ENCODE results near the gene PCMT1. TPM values are rescaled to one million over a fixed set of nuclear protein-coding genes. Genes with fewer than 3 reads are reported as not detected.
"Not testable (repeated sequence)": the region's sequence is repeated elsewhere in the genome, so short reads cannot be mapped to it uniquely, and the experiment has no call there.

Gene PCMT1
- total RNA-seq, 1 experiment from 2014 or later, result 118 TPM

DNA sequence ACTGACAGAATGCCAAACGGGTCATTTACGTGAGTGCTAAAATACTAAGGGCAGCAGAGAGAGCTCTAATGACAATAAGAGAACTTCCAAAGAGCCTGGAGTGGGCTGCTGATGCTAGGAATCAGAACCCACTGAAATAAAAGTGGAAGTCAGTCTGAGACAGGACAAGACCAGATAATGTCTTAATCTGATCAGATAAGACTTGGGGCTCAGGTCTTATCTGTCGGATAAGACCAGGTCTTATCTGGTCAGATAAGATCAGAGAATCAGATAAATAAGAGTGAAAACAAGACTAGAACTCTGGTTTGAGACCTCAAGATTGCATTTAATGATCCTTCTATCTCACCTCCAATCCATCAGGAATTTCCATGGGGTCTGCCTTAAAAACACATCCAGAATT is 96.0 kb downstream of the PCMT1 start:
- Mint-ChIP-seq H3K36me3 (ENCODE audit: insufficient read depth, unreplicated experiment) (peaks cover 14% of the 10 kb centered on the region), H3K9me3 (ENCODE audit: unreplicated experiment) (no peaks in the 10 kb centered on the region), H3K27me3 (ENCODE audit: insufficient read depth, unreplicated experiment) (no peaks in the 10 kb centered on the region), H3K27ac (ENCODE audit: unreplicated experiment) (no peak overlapping the region), H3K4me3 (ENCODE audit: unreplicated experiment) (no peak overlapping the region), H3K4me1 (ENCODE audit: low read depth, unreplicated experiment) (peaks cover 29% of the 10 kb centered on the region)
- TF ChIP-seq, protein P1, sequence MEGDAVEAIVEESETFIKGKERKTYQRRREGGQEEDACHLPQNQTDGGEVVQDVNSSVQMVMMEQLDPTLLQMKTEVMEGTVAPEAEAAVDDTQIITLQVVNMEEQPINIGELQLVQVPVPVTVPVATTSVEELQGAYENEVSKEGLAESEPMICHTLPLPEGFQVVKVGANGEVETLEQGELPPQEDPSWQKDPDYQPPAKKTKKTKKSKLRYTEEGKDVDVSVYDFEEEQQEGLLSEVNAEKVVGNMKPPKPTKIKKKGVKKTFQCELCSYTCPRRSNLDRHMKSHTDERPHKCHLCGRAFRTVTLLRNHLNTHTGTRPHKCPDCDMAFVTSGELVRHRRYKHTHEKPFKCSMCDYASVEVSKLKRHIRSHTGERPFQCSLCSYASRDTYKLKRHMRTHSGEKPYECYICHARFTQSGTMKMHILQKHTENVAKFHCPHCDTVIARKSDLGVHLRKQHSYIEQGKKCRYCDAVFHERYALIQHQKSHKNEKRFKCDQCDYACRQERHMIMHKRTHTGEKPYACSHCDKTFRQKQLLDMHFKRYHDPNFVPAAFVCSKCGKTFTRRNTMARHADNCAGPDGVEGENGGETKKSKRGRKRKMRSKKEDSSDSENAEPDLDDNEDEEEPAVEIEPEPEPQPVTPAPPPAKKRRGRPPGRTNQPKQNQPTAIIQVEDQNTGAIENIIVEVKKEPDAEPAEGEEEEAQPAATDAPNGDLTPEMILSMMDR (IDR thresholded peaks at IDR 0.05; ENCODE audit: insufficient read depth in 1 of 2, low read depth in 1 of 2, low read length in 1 of 2, severe bottlenecking in 1 of 2, unreplicated experiment in 1 of 2), result no peak
- no peaks in the 10 kb centered on the region for H3K9me3 ChIP-seq
- no peak for DNase-seq
- intact Hi-C loops (cut with micrococcal nuclease; ENCODE audit: unreplicated experiment), result loop anchor here (1.0 kb wide), 1 partner anchor 10 kb away; no protein-coding TSS in a partner anchor
- no peak overlapping the region for H3K4me3 ChIP-seq (ENCODE audit: low read depth, low read length)
- ChIA-PET POLR2A (no interaction called here), CTCF (no interaction called here)
- BruUV-seq (replicated peaks), result no TSS peak
- peaks cover 30% of the 10 kb centered on the region for H3K4me1 ChIP-seq
- no peaks in the 10 kb centered on the region for H3K36me3 ChIP-seq (ENCODE audit: control insufficient read depth, insufficient read depth, low read length)
- no peaks in the 10 kb centered on the region for H3K27me3 ChIP-seq (replicated peaks; ENCODE audit: control insufficient read depth, insufficient read depth, low read length)

DNA sequence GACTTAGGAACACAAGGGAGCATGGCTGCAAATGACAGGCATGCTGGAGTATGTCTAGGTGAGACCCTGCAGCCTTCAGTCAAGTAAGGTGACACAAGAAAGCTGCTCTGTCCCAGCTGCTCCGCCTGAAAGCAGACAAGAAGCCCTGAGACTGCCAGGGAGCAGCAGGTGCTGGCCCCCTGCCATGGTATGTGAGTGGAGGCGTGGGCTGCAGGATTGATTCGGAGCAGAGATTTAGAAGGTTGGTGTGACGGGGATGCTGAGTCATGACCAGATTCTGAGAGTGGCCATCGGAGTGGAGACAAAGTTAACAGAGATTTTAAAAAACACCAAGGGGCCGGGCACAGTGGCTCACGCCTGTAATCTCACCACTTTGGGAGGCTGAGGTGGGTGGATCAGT is 96.8 kb downstream of the PCMT1 start:
- no peaks in the 10 kb centered on the region for H3K9me3 ChIP-seq
- intact Hi-C loops (cut with micrococcal nuclease; ENCODE audit: unreplicated experiment), result no loop called here
- no peak overlapping the region for H3K4me3 ChIP-seq (ENCODE audit: low read depth, low read length)
- H3K36me3 Mint-ChIP-seq (ENCODE audit: insufficient read depth, unreplicated experiment), result peaks cover 14% of the 10 kb centered on the region
- peaks cover 30% of the 10 kb centered on the region for H3K4me1 ChIP-seq
- ChIA-PET CTCF (no interaction called here), POLR2A (no interaction called here)
- TF ChIP-seq, protein P1 (IDR thresholded peaks at IDR 0.05; ENCODE audit: insufficient read depth in 1 of 2, low read depth in 1 of 2, low read length in 1 of 2, severe bottlenecking in 1 of 2, unreplicated experiment in 1 of 2), result no peak
- H3K36me3 ChIP-seq (ENCODE audit: control insufficient read depth, insufficient read depth, low read length), result no peaks in the 10 kb centered on the region
- no peaks in the 10 kb centered on the region for H3K9me3 Mint-ChIP-seq (ENCODE audit: unreplicated experiment)
- DNase-seq, result no peak
- H3K4me1 Mint-ChIP-seq (ENCODE audit: low read depth, unreplicated experiment), result peaks cover 29% of the 10 kb centered on the region
- H3K4me3 Mint-ChIP-seq (ENCODE audit: unreplicated experiment), result no peak overlapping the region
- no peak overlapping the region for H3K27ac Mint-ChIP-seq (ENCODE audit: unreplicated experiment)
- BruUV-seq (replicated peaks), result no TSS peak
- H3K27me3 Mint-ChIP-seq (ENCODE audit: insufficient read depth, unreplicated experiment), result no peaks in the 10 kb centered on the region
- H3K27me3 ChIP-seq (replicated peaks; ENCODE audit: control insufficient read depth, insufficient read depth, low read length), result no peaks in the 10 kb centered on the region

DNA sequence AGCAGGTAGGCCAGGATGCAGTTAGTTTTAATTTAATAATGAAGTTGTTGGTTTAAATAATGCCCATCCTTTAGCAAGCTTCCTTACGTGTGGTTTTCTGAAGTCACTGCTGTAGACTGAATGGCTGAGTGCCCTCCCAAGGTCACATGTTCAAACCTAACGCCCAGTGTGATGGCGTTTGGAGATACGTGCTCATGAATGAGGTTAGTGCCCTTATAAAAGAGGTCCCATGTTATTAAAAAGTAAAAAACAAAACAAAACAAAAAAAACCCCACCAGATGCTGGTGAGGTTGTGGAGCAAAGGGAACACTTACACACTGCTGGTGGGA is 98.4 kb downstream of the PCMT1 start:
- TF ChIP-seq, protein P1 (IDR thresholded peaks at IDR 0.05; ENCODE audit: insufficient read depth in 1 of 2, low read depth in 1 of 2, low read length in 1 of 2, severe bottlenecking in 1 of 2, unreplicated experiment in 1 of 2), result no peak
- H3K4me3 ChIP-seq (ENCODE audit: low read depth, low read length), result no peak overlapping the region
- H3K36me3 ChIP-seq (ENCODE audit: control insufficient read depth, insufficient read depth, low read length), result no peaks in the 10 kb centered on the region
- ChIA-PET POLR2A (no interaction called here), CTCF (no interaction called here)
- intact Hi-C loops (cut with micrococcal nuclease; ENCODE audit: unreplicated experiment), result no loop called here
- Mint-ChIP-seq H3K4me1 (ENCODE audit: low read depth, unreplicated experiment) (peaks cover 21% of the 10 kb centered on the region), H3K27ac (ENCODE audit: unreplicated experiment) (no peak overlapping the region), H3K36me3 (ENCODE audit: insufficient read depth, unreplicated experiment) (peaks cover 8% of the 10 kb centered on the region), H3K27me3 (ENCODE audit: insufficient read depth, unreplicated experiment) (no peaks in the 10 kb centered on the region), H3K9me3 (ENCODE audit: unreplicated experiment) (no peaks in the 10 kb centered on the region), H3K4me3 (ENCODE audit: unreplicated experiment) (no peak overlapping the region)
- H3K27me3 ChIP-seq (replicated peaks; ENCODE audit: control insufficient read depth, insufficient read depth, low read length), result no peaks in the 10 kb centered on the region
- no TSS peak for BruUV-seq (replicated peaks)
- no peak for DNase-seq
- H3K4me1 ChIP-seq, result peaks cover 24% of the 10 kb centered on the region
- H3K9me3 ChIP-seq, result no peaks in the 10 kb centered on the region

DNA sequence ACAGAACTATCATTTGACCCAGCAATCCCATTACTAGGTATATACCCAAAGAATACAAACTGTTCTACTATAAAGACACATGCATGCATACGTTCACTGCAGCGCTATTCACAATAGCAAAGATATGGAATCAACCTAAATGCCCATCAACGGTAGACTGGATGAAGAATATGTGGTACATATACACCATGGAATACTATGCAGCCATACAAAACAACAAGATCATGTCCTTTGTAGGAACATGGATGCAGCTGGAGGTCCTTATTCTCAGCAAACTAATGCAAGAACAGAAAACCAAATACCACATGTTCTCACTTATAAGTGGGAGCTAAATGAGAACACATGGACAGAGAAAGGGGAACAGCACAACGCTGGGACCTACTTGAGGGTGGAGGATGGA is 98.8 kb downstream of the PCMT1 start:
- H3K27me3 ChIP-seq (replicated peaks; ENCODE audit: control insufficient read depth, insufficient read depth, low read length); DNase-seq; H3K9me3 ChIP-seq; H3K9me3 Mint-ChIP-seq (ENCODE audit: unreplicated experiment); H3K36me3 ChIP-seq (ENCODE audit: control insufficient read depth, insufficient read depth, low read length); H3K27ac Mint-ChIP-seq (ENCODE audit: unreplicated experiment); BruUV-seq (replicated peaks); CTCF ChIA-PET; H3K4me3 Mint-ChIP-seq (ENCODE audit: unreplicated experiment); POLR2A ChIA-PET; intact Hi-C loops (cut with micrococcal nuclease; ENCODE audit: unreplicated experiment); H3K36me3 Mint-ChIP-seq (ENCODE audit: insufficient read depth, unreplicated experiment); H3K4me3 ChIP-seq (ENCODE audit: low read depth, low read length); H3K27me3 Mint-ChIP-seq (ENCODE audit: insufficient read depth, unreplicated experiment): not testable (repeated sequence)
- peaks cover 20% of the 10 kb centered on the region for H3K4me1 ChIP-seq
- H3K4me1 Mint-ChIP-seq (ENCODE audit: low read depth, unreplicated experiment), result peaks cover 18% of the 10 kb centered on the region

All from Caco-2 (cell line).